ENCODE results near the gene ELN.
"Not testable (repeated sequence)": the region's sequence is repeated elsewhere in the genome, so short reads cannot be mapped to it uniquely, and the experiment has no call there.

The ELN gene

GRCh38 chr7:74002474-74003017 is 25.4 kb upstream of the ELN start:
- no peak for DNase-seq

- DNase-seq, result no peak
Measured at GRCh38 chr7:74003621-74004020, 24.4 kb upstream of the ELN start.

- no peak for DNase-seq
Measured at GRCh38 chr7:74006032-74006431, 21.9 kb upstream of the ELN start.

- no peak for DNase-seq
Measured at GRCh38 chr7:74006451-74007241, 21.3 kb upstream of the ELN start.

GRCh38 chr7:74007242-74007567 is 20.8 kb upstream of the ELN start:
- DNase-seq, result no peak

- no peak for DNase-seq
Measured at GRCh38 chr7:74008687-74009086, 19.3 kb upstream of the ELN start.

- DNase-seq, result no peak
Measured at GRCh38 chr7:74009719-74010118, 18.3 kb upstream of the ELN start.

- DNase-seq, result no peak
Measured at GRCh38 chr7:74010407-74010806, 17.6 kb upstream of the ELN start.

GRCh38 chr7:74011421-74011820 is 16.6 kb upstream of the ELN start:
- not testable (repeated sequence) for DNase-seq

- DNase-seq, result no peak
Measured at GRCh38 chr7:74012842-74013249, 15.1 kb upstream of the ELN start.

- DNase-seq, result no peak
Measured at GRCh38 chr7:74013539-74014272, 14.3 kb upstream of the ELN start.

GRCh38 chr7:74014931-74015330 is 13.0 kb upstream of the ELN start:
- no peak for DNase-seq

- DNase-seq, result no peak
Measured at GRCh38 chr7:74015670-74016069, 12.3 kb upstream of the ELN start.

- DNase-seq, result no peak
Measured at GRCh38 chr7:74017125-74017524, 10.8 kb upstream of the ELN start.

GRCh38 chr7:74018246-74018895 is 9.6 kb upstream of the ELN start:
- no peak for DNase-seq

- no peak for DNase-seq
Measured at GRCh38 chr7:74019149-74019548, 8.8 kb upstream of the ELN start.

- no peak for DNase-seq
Measured at GRCh38 chr7:74020390-74020789, 7.6 kb upstream of the ELN start.

- no peak for DNase-seq
Measured at GRCh38 chr7:74021546-74022320, 6.2 kb upstream of the ELN start.

GRCh38 chr7:74022507-74022906 is 5.5 kb upstream of the ELN start:
- no peak for DNase-seq

GRCh38 chr7:74023092-74023536 is 4.9 kb upstream of the ELN start:
- no peak for DNase-seq

GRCh38 chr7:74023786-74024185 is 4.2 kb upstream of the ELN start:
- DNase-seq, result no peak

- DNase-seq, result no peak
Measured at GRCh38 chr7:74025146-74025545, 2.8 kb upstream of the ELN start.

- no peak for DNase-seq
Measured at GRCh38 chr7:74025730-74026129, 2.2 kb upstream of the ELN start.

Data from NCI-H2227 treated with DMSO at 0.1 percent for 48 hours (cell line).